DND-41 (cell line): ENCODE measurements around the gene RPS19.

ENCODE experiments used
- ATAC-seq: fragments of 200-7000 bp; cut with Tn5 transposase; 3 replicates; pipeline ENCODE4 v1.9.1; 2021; ENCODE audit warnings: low read depth; ENCODE audit not compliant: insufficient read depth
- DNase-seq: peaks from one replicate; pipeline ENCODE4 v3.0.0-alpha.2; 2020
- H2AFZ ChIP-seq: 2 replicates; pipeline ENCODE4 v1.6.0; 2012; ENCODE audit warnings: low read depth, low read length
- H3K27ac ChIP-seq: 2 replicates; pipeline ENCODE4 v1.5.1; 2012; ENCODE audit warnings: low read length, inconsistent platforms
- H3K27me3 ChIP-seq: fragments of 200-600 bp; sonication (generic); 2 replicates; pipeline ENCODE4 v1.6.0; 2012; ENCODE audit warnings: low read length, mild to moderate bottlenecking, inconsistent platforms; ENCODE audit not compliant: insufficient read depth, poor library complexity
- H3K36me3 ChIP-seq: 2 replicates; pipeline ENCODE4 v1.5.1; 2012; ENCODE audit warnings: low read length, inconsistent platforms; ENCODE audit not compliant: insufficient read depth
- H3K4me1 ChIP-seq: 2 replicates; pipeline ENCODE4 v1.5.1; 2012; ENCODE audit warnings: mild to moderate bottlenecking, low read length; ENCODE audit not compliant: insufficient read depth
- H3K4me2 ChIP-seq: 2 replicates; pipeline ENCODE4 v1.6.0; 2012; ENCODE audit warnings: mild to moderate bottlenecking, moderate library complexity, low read length, inconsistent platforms; ENCODE audit not compliant: insufficient read depth
- H3K4me3 ChIP-seq, 2 experiments: fragments of 200-600 bp in 1 of 2; shearing (Covaris generic) in 1 of 2; 2 replicates each; pipeline ENCODE4 v1.5.1; 2012 to 2016; ENCODE audit warnings: inconsistent platforms in 2 of 2, low read length in 2 of 2, mild to moderate bottlenecking in 2 of 2, low read depth in 1 of 2, moderate library complexity in 1 of 2
- H3K79me2 ChIP-seq: 2 replicates; pipeline ENCODE4 v1.6.0; 2012; ENCODE audit warnings: low read length, inconsistent platforms; ENCODE audit not compliant: insufficient read depth
- H3K9ac ChIP-seq: 2 replicates; pipeline ENCODE4 v1.6.0; 2012; ENCODE audit warnings: low read depth, mild to moderate bottlenecking, inconsistent platforms, low read length, moderate library complexity
- H3K9me3 ChIP-seq: 2 replicates; pipeline ENCODE4 v1.5.1; 2012; ENCODE audit warnings: low read length, moderate library complexity, mild to moderate bottlenecking, inconsistent platforms; ENCODE audit not compliant: insufficient read depth, severe bottlenecking
- H4K20me1 ChIP-seq: 2 replicates; pipeline ENCODE4 v1.6.0; 2012; ENCODE audit warnings: low read length; ENCODE audit not compliant: insufficient read depth
- EZH2 ChIP-seq: IDR thresholded peaks from 3 replicates; pipeline ENCODE4 v1.6.1; 2012; ENCODE audit warnings: borderline replicate concordance, low read depth, mild to moderate bottlenecking, moderate library complexity, low read length, inconsistent platforms; ENCODE audit not compliant: severe bottlenecking
- TF ChIP-seq, protein P1 (sequence below): IDR thresholded peaks from 2 replicates; pipeline ENCODE4 v1.5.1; 2012; ENCODE audit warnings: borderline replicate concordance, low read length, moderate library complexity, mild to moderate bottlenecking; ENCODE audit not compliant: poor library complexity, severe bottlenecking; ENCODE audit errors: extremely low read depth

RPS19 gene

DNA sequence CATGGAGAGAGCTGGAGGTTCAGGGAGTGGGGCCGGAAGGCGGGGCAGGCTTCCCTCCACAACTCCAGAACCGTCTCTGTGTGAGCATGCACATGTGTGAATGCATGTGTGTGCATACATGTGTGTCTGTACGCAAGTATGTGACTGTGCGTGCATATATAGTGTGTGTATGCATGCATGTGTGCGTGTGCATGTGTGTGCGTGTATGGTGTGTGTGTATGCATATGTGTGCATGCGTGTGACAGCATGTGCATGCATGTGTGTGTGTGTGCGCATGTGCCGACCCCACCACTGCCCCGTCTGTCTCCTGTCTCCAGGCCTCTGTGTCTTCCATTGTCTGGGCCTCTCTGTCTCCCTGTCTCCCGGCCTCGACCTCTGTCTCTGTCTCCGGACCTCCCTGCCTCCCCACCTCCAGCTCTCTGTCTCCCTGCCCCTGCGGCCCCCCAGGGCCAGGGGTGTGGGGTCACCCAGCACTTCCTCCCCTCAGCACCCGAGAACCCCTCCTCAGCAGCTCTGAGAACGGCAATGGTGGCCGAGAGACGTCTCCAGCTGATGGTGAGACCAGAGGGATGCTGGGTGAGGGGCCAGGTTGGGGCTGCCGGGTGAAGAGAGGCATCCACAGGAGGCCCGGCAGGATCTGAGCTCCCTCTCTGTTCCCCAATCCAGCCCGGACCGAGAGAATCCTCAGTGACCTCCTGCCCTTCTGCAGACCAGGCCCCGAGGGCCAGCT is 45.4 kb downstream of the RPS19 start:
- Histone ChIP-seq H2AFZ (no peak overlapping the region), H3K4me1 (no peaks in the 10 kb centered on the region), H4K20me1 (peaks cover 52% of the 10 kb centered on the region), H3K9me3 (no peaks in the 10 kb centered on the region), H3K27ac (no peak overlapping the region), H3K9ac (no peak overlapping the region), H3K4me3 (no peak overlapping the region), H3K27me3 (no peaks in the 10 kb centered on the region), H3K36me3 (peaks cover 92% of the 10 kb centered on the region), H3K4me2 (no peak overlapping the region), H3K79me2 (no peaks in the 10 kb centered on the region)
- no peak for DNase-seq
- TF ChIP-seq, protein P1, sequence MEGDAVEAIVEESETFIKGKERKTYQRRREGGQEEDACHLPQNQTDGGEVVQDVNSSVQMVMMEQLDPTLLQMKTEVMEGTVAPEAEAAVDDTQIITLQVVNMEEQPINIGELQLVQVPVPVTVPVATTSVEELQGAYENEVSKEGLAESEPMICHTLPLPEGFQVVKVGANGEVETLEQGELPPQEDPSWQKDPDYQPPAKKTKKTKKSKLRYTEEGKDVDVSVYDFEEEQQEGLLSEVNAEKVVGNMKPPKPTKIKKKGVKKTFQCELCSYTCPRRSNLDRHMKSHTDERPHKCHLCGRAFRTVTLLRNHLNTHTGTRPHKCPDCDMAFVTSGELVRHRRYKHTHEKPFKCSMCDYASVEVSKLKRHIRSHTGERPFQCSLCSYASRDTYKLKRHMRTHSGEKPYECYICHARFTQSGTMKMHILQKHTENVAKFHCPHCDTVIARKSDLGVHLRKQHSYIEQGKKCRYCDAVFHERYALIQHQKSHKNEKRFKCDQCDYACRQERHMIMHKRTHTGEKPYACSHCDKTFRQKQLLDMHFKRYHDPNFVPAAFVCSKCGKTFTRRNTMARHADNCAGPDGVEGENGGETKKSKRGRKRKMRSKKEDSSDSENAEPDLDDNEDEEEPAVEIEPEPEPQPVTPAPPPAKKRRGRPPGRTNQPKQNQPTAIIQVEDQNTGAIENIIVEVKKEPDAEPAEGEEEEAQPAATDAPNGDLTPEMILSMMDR, result no peak
- no peak for TF ChIP-seq EZH2
- no peak for ATAC-seq

DNA sequence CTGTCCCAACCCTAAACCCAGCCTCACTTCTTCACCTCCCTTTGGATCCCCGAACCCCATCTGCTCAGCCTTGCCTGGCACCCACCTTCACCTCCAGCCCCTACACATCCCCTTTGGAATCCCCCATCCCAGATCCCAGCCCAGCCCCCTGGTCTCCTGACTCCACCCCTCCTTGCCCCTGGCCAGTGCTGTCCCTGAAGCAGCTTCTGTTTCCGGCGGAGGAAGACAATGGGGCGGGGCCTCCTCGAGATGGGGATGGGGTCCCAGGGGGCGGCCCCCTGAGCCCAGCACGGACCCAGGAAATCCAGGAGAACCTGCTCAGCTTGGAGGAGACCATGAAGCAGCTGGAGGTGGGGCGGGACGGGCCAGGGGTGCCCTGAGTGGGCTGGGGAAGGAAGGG is 46.2 kb downstream of the RPS19 start:
- Histone ChIP-seq H3K4me3 (no peak overlapping the region), H4K20me1 (peaks cover 56% of the 10 kb centered on the region), H2AFZ (no peak overlapping the region), H3K27ac (no peak overlapping the region), H3K27me3 (no peaks in the 10 kb centered on the region), H3K4me1 (no peaks in the 10 kb centered on the region), H3K79me2 (no peaks in the 10 kb centered on the region), H3K4me2 (no peak overlapping the region), H3K36me3 (peaks cover 87% of the 10 kb centered on the region), H3K9ac (no peak overlapping the region), H3K9me3 (no peaks in the 10 kb centered on the region)
- no peak for TF ChIP-seq EZH2
- TF ChIP-seq, protein P1, result no peak
- DNase-seq, result no peak
- ATAC-seq, result no peak

DNA sequence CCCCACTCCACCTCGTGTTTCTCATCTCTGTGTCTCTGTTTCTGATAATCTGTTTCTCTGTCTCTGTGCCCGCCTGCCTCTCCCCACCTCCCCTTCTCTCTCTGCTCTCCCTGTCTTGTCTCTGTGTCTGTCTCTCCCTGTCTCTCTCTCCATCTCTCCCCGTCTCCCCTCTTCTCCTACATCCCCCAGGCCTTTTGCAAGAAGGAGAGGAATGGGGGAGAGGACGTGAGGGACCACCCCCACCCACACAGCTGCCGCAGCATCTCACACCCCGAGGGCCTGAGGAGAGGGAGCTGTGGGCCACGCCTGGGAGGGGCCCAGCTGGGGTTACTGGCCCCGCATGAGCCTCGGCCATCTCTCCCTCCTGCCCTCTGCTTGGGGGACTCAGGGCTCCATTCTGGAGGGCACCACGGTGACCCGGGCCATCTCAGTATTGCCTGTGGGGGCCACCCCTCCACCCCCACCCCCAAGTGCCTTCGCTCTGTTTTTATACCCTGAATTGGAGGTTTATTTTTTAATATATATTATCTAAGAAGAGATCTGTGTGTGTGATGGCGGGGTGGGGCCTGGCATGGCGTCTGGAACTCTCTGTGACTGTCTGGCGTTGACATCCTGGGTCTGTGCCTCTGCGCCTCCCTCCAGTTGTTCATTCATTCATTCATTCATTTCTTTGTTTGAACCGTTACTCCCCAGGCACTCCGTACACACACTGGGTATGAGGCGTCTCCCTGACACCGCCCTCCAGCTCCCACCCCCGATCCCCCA is 47.0 kb downstream of the RPS19 start:
- Histone ChIP-seq H3K4me1 (no peaks in the 10 kb centered on the region), H3K4me2 (no peak overlapping the region), H3K27me3 (no peaks in the 10 kb centered on the region), H3K79me2 (no peaks in the 10 kb centered on the region), H3K9me3 (no peaks in the 10 kb centered on the region), H4K20me1 (peaks cover 57% of the 10 kb centered on the region), H3K4me3 (no peak overlapping the region), H3K36me3 (peaks cover 79% of the 10 kb centered on the region), H3K27ac (no peak overlapping the region), H2AFZ (no peak overlapping the region), H3K9ac (no peak overlapping the region)
- DNase-seq (no peak), ATAC-seq (no peak)
- no peak for TF ChIP-seq EZH2
- TF ChIP-seq, protein P1, result no peak
